SH-SY5Y (cell line): Measurements from ENCODE around the gene TECR.

ENCODE experiments used
- GATA2 ChIP-seq: IDR thresholded peaks from 2 replicates; pipeline ENCODE4 v1.6.1; 2011; ENCODE audit warnings: mild to moderate bottlenecking, low read depth, low read length
- GATA3 ChIP-seq: IDR thresholded peaks from 2 replicates; pipeline ENCODE4 v1.6.1; 2011; ENCODE audit warnings: low read depth, mild to moderate bottlenecking, low read length, moderate library complexity

GRCh38 chr19:14494411-14494810 is 35.0 kb upstream of the TECR start:
- no peak for TF ChIP-seq GATA2
- TF ChIP-seq GATA3, result no peak
